Lung (tissue), 10 donors: Measurements from ENCODE around the gene ALG1. TPM values are rescaled to one million over a fixed set of nuclear protein-coding genes. Genes with fewer than 3 reads are reported as not detected.
"Not testable (repeated sequence)": the region's sequence is repeated elsewhere in the genome, so short reads cannot be mapped to it uniquely, and the experiment has no call there.

Experiments
- ATAC-seq: fragments of 200-7000 bp; cut with Tn5 transposase; one replicate; pipeline ENCODE4 v1.9.1; 2020; ENCODE audit warnings: moderate number of reproducible peaks; ENCODE audit not compliant: insufficient read depth, low FRiP score
- DNase-seq, 3 donors: peaks; one replicate each; pipeline ENCODE4 v3.0.0-alpha.2; 2013 to 2017
- H3K27ac ChIP-seq, 2 donors: one replicate each; pipeline ENCODE4 v1.5.1; 2013; ENCODE audit warnings: mild to moderate bottlenecking in 2 of 2, moderate library complexity in 2 of 2, control low read depth in 1 of 2, inconsistent platforms in 1 of 2, low read depth in 1 of 2, low read length in 1 of 2
- H3K27me3 ChIP-seq, 3 donors: one replicate each; pipeline ENCODE4 v1.5.1; 2013; ENCODE audit warnings: low read length in 2 of 3; ENCODE audit not compliant: control insufficient read depth in 3 of 3, insufficient read depth in 3 of 3
- H3K36me3 ChIP-seq, 4 donors: one replicate each; pipeline ENCODE4 v1.5.1; 2013; ENCODE audit warnings: low read length in 4 of 4, mild to moderate bottlenecking in 1 of 4, moderate library complexity in 1 of 4; ENCODE audit not compliant: control insufficient read depth in 4 of 4, insufficient read depth in 4 of 4
- H3K4me1 ChIP-seq, 5 donors: one replicate each; pipeline ENCODE4 v1.5.1; 2013; ENCODE audit warnings: low read length in 5 of 5, mild to moderate bottlenecking in 2 of 5, moderate library complexity in 1 of 5; ENCODE audit not compliant: control insufficient read depth in 5 of 5, insufficient read depth in 5 of 5
- H3K4me3 ChIP-seq: one replicate; pipeline ENCODE4 v1.5.1; 2013; ENCODE audit warnings: mild to moderate bottlenecking, control low read depth, moderate library complexity
- H3K9ac ChIP-seq, 2 donors: one replicate each; pipeline ENCODE4 v1.5.1; 2013; ENCODE audit warnings: low read length in 2 of 2, control low read depth in 1 of 2; ENCODE audit not compliant: insufficient read depth in 1 of 2
- H3K9me3 ChIP-seq, 4 donors: one replicate each; pipeline ENCODE4 v1.5.1; 2013; ENCODE audit warnings: low read length in 3 of 4, mild to moderate bottlenecking in 1 of 4, moderate library complexity in 1 of 4; ENCODE audit not compliant: control insufficient read depth in 4 of 4, insufficient read depth in 3 of 4
- WGBS, 2 donors: extraction: QIAGEN DNeasy Blood & Tissue Kit; methylation state at CpG; one replicate each; pipeline ENCODE4 v1.1.7; 2013; 5-methylcytosine and 5-hydroxymethylcytosine counted together
- polyA plus RNA-seq, 2 donors: library from polyadenylated mRNA; stranded (reverse); fragments of 200-250 nt; gene quantifications; one replicate each; pipeline ENCODE4 v1.2.1, GENCODE V29; 2013
- total RNA-seq, 2 donors: library from RNA; depleted of rRNA in 1 of 2; stranded (reverse); fragments of >200 nt in 1 of 2; gene quantifications; one replicate each; pipeline ENCODE4 v1.2.1, GENCODE V29; 2014 to 2021
- donor health status: Bipolar disorder and iron deficiency.
- donor health status: healthy.
- donor health status: DM: yes; HTN: yes; CAD: no.

The ALG1 gene
- total and polyA plus RNA-seq, 4 donors: 19.6 to 31.7 (median 24.3) TPM

- not testable (repeated sequence) for H3K27me3 ChIP-seq, H3K4me1 ChIP-seq, H3K4me3 ChIP-seq, ATAC-seq, H3K9ac ChIP-seq, DNase-seq, H3K9me3 ChIP-seq, H3K27ac ChIP-seq
- H3K36me3 ChIP-seq: peaks cover 0 to 18% (median 2%) of the 10 kb centered on the region in 4 donors
- WGBS, 2 donors: 89 to 92% methylated on average over 6 to 9 of the region's 9 CpGs
Observed at GRCh38 chr16:5093081-5093480, 21.4 kb downstream of the ALG1 start.

GRCh38 chr16:5093746-5094145, 22.1 kb downstream of the ALG1 start:
- not testable (repeated sequence) for H3K4me1 ChIP-seq
- WGBS, 2 donors: 73 to 99% methylated on average over 9 to 11 of the region's 11 CpGs

GRCh38 chr16:5095145-5095830, 23.6 kb downstream of the ALG1 start:
- ATAC-seq, H3K27me3 ChIP-seq, H3K4me3 ChIP-seq, H3K27ac ChIP-seq, H3K36me3 ChIP-seq, H3K9ac ChIP-seq, H3K9me3 ChIP-seq, DNase-seq, H3K4me1 ChIP-seq: not testable (repeated sequence)
- 68 to 75% methylated on average over 11 of the region's 11 CpGs for WGBS, 2 donors

More at GRCh38 chr16:5093746-5094145, 22.1 kb downstream of the ALG1 start:
- H3K27ac ChIP-seq, H3K4me3 ChIP-seq, H3K9me3 ChIP-seq, ATAC-seq, H3K27me3 ChIP-seq, H3K9ac ChIP-seq, DNase-seq: not testable (repeated sequence)
- peaks cover 0 to 14% (median 2%) of the 10 kb centered on the region in 4 donors for H3K36me3 ChIP-seq

- H3K4me3 ChIP-seq: peak overlapping the region; percentile 52
- WGBS, 2 donors: 37 to 38% methylated on average over 6 to 7 of the region's 7 CpGs
- H3K27ac ChIP-seq, H3K27me3 ChIP-seq, DNase-seq, ATAC-seq, H3K9ac ChIP-seq, H3K4me1 ChIP-seq, H3K36me3 ChIP-seq, H3K9me3 ChIP-seq: not testable (repeated sequence)
Observed at GRCh38 chr16:5096437-5097060, 24.9 kb downstream of the ALG1 start.

- H3K27me3 ChIP-seq, H3K36me3 ChIP-seq, H3K9me3 ChIP-seq, H3K9ac ChIP-seq, H3K4me1 ChIP-seq, ATAC-seq: not testable (repeated sequence)
- 0 to 1% methylated on average over 23 of the region's 23 CpGs for WGBS, 2 donors
- peak; percentile 16 to 20 (median 17) for DNase-seq
- Histone ChIP-seq H3K27ac (peak overlapping the region; percentile 46 to 69), H3K4me3 (peak overlapping the region; percentile 52)
Observed at GRCh38 chr16:5097061-5097469, 25.4 kb downstream of the ALG1 start.

- not testable (repeated sequence) for H3K36me3 ChIP-seq, H3K4me1 ChIP-seq, H3K9me3 ChIP-seq, H3K27me3 ChIP-seq
- WGBS, 2 donors: 1% methylated on average over 57 to 67 of the region's 67 CpGs
- ATAC-seq: peak; percentile 100
- peak; percentile 99 for DNase-seq
- Histone ChIP-seq H3K9ac (peak within 1 kb of the TSS in 1 of 2 donors; percentile 61), H3K27ac (peak within 1 kb of the TSS; percentile 69 to 80), H3K4me3 (peak within 1 kb of the TSS; percentile 52)
Observed at GRCh38 chr16:5097470-5098220, 26.0 kb downstream of the ALG1 start, which contains the start of gene EEF2KMT. Gene EEF2KMT, minus strand, starts transcription at chr16:5097795. Its CDS starts 56 bp downstream, at chr16:5097739.

- Histone ChIP-seq H3K9ac (peak overlapping the region in 1 of 2 donors; percentile 61), H3K4me3 (peak overlapping the region; percentile 50), H3K27ac (peak overlapping the region; percentile 55 to 80)
- not testable (repeated sequence) for H3K4me1 ChIP-seq, H3K9me3 ChIP-seq, H3K27me3 ChIP-seq, ATAC-seq, H3K36me3 ChIP-seq
- peak; percentile 82 to 86 (median 84) for DNase-seq
- WGBS, 2 donors: 1% methylated on average over 42 to 56 of the region's 67 CpGs
Observed at GRCh38 chr16:5098221-5099159, 26.8 kb downstream of the ALG1 start.
